SIG-M5 (cell line): ENCODE data around the gene PDPR.
A peak's percentile ranks its signal among the peaks of the same experiment; 100 is the strongest.
"Not testable (repeated sequence)": the region's sequence is repeated elsewhere in the genome, so short reads cannot be mapped to it uniquely, and the experiment has no call there.

Experiments
- DNase-seq: peaks from one replicate; lab custom pipeline; 2025; lab: John Stamatoyannopoulos, UW

PDPR gene

DNA sequence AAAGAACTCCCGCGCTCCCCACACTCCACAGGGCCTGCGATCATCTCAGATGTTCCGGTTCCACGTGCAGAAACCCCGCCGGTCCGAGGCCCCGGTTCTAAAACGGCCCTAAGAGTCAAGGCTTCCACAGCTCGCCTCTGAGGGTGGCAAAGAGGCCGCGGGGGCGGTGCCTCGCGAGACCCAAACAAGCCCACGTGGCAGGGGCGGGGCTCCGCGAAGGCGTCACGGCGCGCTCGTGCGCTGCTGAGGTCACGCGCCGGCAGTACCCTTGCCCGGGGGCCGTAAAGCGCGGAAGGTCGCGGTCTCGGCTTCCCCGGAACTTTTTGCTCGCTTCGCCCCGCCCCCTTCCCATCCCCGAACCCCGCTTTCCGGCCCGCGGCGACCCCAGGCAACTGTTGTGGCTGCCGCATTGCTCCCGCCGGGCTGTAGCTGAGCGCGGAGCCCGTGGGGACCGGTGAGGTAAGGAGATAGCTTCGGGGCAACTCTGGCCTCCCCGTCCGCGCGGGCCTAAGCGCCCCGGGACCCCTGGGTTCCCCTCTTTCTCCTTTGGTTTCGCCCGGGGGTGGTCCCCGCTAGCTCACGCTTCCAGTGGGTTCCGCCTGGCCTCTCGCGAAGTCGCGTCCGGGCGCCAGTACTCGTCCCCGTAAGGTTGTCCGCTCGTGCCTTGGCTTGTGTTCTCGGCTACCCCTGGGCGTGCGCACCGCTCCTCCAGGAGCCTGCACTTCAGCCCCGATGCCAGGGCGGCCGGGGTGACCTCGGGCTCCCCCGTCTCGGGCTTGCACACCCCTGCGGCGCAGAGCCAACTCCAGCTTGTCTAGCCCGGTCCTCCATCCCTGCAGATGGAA is at the start of gene PDPR:
TSS of gene PDPR (plus strand) at position 351 of the 845 bp plus-strand sequence. CDS start 6,161 bp downstream, outside the sequence.
- peak; percentile 44 for DNase-seq

DNA sequence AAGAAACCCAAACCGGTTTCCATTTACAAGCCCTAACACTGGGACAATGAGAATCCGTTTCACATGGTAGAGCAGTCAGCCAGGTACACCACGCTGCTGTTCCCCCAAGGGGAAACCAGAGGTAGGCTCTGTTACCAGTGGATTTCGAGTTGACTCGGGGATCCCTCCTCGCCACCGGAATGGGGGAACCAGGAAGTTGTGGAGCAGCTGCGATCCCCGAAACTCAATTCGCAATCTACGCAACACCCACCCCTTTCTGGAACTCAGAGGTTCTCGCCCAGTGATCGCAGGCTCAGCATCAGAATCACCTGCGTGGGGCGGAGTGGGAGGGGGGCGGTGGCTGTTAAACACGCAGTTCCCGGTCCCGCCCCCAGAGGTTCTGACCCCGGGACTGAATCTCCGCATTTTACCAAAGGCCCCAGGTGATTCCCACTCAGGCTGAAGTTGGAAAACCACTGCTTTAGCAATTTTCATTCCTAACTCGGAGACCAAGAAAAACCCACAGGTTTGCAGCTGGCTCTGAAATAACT is 49.2 kb upstream of the PDPR start:
- not testable (repeated sequence) for DNase-seq

DNA sequence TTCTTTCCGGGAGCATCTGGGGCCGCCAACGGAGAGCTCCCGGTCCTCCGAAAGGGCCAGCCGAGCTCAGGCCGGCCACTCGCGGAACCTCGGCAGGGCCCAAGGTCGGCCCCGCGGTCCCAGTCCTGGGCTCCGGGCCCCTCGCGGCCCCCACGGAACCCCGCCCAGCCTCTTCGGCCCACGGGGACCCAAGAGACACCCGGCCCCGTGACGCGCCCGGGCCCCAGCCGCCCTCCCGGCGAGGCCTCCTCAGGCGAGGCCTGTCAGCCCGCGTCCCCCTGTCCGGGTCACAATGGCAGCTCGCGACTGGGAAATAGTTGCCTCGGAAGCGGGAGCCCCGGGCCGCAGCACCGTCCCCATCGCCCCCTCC is 48.8 kb upstream of the PDPR start:
- DNase-seq = not testable (repeated sequence)

DNA sequence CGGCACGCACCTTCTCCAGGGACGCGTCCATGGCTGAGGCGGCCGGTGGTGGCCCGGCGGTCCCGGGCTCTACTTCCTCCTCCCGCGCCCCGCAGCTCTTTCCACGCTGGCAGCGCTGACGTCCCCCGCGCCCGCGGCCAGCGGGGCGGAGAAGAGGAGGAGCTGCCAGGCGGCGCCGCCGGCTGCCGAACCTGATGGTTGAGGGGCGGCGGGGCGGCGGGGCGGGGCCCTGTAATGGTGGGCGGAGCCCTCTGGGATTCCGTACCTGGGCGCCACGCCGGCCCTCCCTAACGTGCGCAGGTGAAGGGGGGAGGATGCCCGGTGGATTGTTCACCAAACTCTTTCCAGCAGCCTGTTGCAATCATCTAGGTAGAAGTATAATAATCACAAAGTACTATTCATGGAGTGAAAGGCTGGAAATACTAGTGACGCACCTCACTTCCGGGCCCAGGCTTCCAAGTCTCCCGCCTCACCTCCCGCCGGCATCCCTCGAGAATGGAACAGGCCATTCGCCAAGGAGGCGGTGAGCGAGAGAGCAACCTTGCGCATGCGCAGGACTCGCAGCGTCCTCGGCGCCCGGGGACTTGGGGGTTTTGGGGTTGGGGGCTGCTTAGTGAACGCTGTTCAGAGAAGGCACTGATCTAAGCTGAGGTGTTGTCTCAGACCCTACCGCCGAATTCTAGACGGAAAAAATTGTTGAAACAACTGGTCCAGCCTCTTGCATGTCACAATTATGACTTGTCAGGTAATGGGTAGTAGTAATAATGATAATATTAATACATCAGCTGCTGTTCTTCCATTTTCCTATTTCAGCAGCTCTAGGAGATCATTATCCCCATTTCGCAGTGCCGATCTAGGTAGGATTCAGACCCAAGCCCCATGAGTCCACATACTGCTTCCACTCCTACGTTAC is 48.1 kb upstream of the PDPR start:
- peak; percentile 17 for DNase-seq

DNA sequence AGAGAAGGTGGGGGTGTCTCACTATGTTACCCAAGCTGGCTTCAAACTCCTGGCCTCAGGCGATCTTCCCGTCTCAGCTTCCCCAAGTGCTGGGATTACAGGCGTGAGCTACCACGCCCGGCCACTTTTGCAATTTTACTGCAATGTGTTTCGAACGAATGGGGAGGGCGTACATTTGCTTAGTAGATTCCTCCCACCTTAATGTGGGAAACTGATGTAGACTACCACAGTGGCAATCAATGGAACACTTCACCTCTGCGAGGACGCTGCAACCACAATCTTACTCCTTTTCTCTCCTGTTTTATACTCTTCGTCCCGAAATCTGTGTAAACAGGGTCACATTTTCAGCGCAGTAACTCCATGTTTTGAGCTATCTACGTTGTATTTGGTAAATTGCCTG is 47.4 kb upstream of the PDPR start:
- not testable (repeated sequence) for DNase-seq

DNA sequence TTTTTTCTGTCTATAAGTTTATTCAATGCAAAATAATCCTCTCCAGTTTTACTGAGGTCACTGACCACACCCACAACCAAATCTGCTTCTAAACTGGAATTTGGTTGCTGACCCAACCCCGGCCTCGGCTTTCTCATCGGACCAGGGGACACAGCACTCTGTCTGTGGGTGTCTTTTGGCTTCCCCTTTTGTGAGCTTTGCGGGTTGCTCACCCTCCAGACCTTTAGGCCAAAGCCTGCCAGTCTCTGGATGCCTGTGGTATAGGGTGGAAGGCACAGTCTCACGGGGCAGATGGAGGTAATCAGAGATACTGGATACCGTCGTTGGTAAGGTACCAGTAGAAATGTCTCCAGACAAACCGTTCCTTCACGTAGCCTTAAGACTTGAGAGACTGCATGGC is 35.1 kb upstream of the PDPR start:
- not testable (repeated sequence) for DNase-seq

DNA sequence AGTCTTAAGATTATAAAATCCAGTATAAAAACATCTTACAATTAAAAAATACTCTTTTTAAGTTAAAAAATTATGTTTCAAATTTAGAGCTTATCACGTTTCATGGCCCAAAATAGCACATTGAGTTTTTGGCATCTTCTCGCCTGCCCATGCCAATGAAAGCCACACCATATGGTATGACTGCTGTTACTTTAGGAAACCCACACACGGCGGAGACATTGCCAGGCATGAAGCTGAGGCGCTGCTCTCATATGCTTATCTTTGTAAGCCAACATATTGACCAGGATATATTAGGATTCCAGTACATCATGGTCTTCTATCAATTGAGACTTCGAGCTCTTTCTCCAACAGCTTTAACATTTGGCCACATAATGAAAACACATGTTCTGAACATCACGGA is 32.9 kb upstream of the PDPR start:
- not testable (repeated sequence) for DNase-seq

DNA sequence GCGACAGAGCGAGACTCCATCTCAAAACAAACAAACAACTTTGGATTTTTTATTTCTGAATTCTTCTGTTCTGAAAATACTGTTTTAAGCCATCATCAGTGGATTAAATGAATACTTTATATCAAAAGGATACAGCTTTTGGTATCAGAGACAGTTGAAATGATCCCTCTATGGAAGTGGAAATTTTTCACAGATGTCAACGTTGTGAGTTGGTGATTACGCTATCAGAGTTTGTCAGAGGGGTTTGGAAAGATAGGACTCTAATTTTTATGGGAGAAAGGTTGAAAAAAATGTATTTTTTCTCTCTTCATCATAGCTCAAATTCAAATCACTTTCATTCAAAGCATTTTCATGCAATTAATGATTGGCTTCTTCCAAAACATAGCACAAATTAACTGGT is 30.2 kb upstream of the PDPR start:
- DNase-seq = not testable (repeated sequence)

DNA sequence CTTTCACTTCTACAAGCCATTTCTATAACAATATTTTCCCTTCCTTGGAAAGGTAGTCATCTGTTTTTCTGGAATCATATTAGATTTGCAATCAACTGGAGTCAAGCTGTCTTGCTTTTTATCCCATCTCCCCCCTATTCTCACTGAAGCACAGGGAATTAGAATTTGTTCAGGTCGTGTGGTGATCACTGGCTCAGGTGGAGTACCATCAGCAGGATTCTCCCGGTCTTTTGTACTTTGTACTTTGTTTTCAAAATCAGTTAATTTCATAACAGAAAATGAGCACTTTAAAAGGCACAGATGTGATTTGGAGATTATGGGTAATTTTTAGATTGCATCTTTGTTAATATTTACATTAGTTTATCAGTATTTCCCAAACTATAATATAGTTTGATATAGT is 26.0 kb upstream of the PDPR start:
- DNase-seq = not testable (repeated sequence)

DNA sequence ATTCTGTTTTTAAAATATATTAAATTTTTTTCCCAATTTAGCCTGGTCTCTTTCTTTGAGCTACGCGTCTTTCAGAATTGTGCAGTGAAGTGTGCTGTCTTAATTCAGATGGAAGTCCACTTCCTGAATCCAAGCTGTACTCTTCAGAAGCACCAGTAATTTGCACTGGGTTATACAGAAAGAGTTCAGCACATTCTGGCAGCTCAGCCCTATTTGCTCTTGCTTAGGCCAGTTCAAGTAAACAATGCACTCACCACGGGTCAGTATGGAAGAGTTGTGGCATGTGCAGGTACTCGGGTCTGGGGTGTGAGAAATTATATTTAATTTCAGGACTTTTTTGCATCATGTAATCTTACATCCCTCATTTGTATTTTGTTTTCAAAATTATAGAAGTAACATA is 25.3 kb upstream of the PDPR start:
- not testable (repeated sequence) for DNase-seq

DNA sequence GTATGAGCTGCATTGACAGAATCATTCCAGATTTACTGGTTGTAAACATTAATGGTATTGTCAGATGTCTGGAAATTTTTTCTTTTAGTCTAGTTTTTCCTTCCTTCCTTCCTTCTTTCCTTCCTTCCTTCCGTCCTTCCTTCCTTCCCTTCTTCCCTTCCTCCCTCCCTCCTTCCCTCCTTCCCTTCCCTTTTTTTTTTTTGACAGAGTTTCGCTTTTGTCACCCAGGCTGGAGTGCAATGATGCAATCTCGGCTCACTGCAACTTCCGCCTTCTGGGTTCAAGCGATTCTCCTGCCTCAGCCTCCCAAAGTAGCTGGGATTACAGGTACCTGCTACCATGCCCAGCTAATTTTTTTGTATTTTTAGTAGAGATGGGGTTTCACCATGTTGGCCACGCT is 24.8 kb upstream of the PDPR start:
- not testable (repeated sequence) for DNase-seq

DNA sequence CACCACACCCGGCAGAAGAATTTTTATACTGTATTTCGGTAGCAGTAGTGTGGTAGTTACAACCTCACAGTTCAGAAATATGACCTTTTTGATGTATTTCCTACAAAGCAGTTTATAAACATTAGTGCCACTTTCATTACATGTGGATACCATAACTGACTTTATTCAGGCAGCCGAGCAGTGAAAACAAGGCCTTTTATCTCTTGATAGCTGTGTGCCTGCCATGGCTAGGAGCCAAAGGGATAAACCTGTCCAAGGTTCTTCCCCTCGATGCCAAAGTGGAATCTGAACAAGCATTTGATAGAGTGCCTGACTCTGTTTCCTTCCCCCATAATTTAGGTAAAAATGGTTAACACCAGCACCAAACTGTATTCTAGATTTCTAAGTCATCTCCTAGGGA is 23.0 kb upstream of the PDPR start:
- DNase-seq = not testable (repeated sequence)

DNA sequence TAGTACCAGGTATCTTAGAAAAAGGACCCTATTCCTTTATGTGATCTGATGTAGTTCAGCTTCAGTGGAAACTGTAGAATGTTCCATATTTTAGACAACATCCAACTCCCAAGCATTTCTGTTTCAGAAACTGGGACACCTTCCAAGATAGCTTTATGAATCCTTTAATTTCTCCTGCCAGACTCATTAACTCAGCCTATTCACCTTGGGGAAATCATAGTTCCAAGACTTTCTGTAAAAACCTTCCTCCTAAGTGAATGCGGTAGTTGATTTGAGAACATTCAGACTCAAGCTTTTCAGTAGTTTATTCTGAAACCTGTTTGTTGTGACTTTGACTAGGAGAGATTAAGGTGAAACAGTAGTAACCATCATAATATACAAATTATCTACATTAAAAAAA is 20.0 kb upstream of the PDPR start:
- not testable (repeated sequence) for DNase-seq

DNA sequence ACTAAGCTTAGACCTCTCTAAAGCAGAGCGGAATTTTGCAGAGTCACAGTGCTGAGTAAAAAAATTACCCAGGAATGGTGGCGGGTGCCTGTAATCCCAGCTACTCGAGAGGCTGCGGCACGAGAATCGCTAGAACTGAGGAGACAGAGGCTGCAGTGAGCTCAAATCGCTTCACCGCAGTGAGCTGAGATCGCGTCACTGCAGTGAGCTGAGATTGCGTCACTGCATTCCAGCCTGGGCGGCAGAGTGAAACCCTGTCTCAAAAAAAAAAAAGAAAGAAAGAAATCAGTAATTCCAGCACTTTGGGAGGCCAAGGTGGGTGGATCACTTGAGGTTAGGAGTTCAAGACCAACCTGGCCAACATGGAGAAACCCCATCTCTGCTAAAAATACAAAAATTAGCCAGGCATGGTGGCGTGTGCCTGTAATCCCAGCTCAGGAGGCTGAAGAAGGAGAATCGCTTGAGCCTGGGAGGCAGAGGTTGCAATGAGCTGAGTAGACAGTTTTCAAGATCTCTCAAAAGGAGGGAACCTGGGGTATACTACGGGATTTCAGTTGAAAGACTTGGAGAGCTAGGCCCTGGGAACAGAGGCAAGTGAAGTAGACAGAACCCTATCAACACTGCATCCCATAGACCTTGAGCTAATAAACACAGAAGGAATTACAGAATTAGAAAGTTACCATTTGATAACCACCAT is 4.4 kb upstream of the PDPR start:
- not testable (repeated sequence) for DNase-seq

DNA sequence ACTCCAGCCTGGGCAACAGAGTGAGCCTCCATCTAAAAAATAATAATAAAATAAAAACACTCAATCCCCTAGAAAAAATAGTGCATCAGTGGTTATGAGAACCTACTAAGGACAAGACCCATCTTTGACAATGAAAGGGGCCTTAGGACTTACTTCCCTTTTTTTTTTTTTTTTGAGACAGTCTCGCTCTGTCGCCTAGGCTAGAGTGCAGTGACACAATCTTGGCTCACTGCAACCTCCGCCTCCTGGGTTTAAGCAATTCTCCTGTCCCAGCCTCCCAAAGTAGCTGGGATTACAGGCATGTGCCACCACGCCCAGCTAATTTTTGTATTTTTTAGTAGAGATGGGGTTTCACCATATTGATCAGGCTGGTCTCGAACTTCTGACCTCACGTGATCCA is 2.0 kb upstream of the PDPR start:
- not testable (repeated sequence) for DNase-seq

DNA sequence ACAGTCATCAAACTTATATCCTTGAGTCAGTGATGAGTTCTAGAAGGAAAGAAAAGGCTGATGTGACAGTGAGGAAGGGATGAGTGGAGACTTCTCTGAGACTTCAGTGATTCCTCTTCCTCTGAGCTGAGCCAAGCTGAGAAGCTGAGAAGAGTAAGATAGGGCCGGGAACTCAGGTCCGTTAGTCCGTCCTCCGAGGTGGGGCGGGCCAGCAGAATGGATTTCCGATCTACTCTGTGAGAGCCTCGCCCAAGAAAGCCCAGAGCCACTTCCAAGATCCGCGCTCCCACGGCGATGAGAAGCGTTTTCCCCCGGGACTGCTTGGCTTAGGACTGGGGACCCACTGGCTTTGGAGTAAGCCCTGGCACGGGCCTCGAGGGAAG is 542 bp upstream of the PDPR start:
- not testable (repeated sequence) for DNase-seq

DNA sequence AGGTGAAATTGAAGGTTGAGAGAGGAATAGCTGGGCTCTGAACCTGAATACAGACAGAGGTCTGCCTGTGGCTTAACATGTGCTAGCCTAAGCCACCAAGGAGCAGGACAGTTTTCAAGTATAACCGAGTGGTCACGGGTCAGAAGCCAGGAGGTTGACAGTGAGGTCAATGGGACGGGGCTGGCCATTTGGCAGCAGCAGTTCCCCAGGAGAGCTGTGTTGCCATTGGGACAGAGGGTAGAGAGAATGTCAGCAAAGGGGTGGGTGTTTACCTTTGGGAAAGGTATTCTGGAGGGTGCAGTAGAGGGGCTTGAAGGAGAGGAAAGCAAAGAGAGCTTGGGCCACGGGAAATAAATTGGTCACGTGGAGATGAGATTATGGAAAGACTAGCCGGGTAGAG is 4.2 kb downstream of the PDPR start:
- DNase-seq = not testable (repeated sequence)

DNA sequence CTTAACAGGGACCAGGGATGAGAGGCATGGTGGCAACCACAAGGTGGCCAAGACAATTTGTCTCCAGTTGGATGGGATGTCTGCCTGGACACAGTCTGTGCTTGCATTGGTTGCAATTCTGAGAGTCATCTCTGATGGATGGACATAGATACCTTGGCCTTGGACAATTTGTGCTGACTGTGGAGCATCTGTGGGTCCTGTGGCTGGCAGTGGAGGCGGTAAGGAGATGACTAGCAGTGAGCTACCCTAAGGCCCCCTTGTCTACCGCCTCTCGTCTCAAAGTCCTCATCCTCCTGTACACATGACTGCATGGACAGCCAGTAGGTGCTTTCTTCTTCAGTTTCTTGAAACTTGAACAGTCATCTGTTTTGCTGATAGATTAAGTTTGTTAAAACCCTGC is 4.6 kb downstream of the PDPR start:
- DNase-seq = not testable (repeated sequence)

DNA sequence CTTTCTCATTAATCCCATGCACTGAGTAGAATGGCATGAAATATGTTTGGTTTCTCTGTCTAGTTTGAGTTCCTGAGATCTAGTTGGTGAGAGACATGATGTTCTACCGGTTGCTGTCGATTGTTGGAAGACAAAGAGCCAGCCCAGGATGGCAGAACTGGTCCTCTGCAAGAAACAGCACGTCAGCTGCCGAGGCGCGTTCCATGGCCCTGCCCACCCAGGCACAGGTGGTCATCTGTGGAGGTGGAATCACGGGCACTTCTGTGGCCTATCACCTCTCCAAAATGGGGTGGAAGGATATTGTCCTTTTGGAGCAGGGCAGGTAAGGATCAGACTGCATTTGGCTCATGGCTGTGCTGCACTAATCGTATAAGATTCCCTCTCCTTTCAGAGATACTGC is 6.3 kb downstream of the PDPR start:
- DNase-seq = not testable (repeated sequence)

DNA sequence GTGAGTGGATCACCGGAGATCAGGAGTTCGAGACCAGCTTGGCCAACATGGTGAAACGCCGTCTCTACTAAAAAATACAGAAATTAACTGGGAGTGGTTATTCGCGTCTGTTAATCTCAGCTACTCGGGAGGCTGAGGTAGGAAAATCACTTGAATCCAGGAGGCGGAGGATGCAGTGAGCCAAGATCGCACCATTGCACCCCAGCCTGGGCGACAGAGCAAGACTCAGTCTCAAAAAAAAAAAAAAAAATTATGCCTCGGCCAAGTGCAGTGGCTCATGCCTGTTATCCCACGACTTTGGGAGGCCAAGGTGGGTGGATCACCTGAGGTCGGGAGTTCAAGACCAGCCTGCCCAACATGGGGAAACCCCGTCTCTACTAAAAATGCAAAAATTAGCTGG is 9.7 kb downstream of the PDPR start:
- DNase-seq = not testable (repeated sequence)

DNA sequence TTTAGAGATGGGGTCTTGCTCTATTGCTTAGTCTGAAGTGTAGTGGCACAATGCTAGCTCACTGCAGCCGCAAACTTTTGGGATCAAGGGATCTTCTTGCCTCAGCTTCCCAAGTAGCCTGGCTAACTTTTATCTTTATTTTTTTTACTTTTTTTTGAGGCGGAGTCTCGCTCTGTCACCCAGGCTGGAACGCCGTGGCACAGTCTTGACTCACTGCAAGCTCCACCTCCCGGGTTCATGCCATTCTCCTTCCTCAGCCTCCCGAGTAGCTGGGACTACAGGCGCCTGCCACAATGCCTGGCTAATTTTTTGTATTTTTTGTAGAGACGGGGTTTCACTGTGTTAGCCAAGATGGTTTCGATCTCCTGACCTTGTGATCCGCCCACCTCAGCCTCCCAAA is 12.1 kb downstream of the PDPR start:
- DNase-seq = not testable (repeated sequence)

DNA sequence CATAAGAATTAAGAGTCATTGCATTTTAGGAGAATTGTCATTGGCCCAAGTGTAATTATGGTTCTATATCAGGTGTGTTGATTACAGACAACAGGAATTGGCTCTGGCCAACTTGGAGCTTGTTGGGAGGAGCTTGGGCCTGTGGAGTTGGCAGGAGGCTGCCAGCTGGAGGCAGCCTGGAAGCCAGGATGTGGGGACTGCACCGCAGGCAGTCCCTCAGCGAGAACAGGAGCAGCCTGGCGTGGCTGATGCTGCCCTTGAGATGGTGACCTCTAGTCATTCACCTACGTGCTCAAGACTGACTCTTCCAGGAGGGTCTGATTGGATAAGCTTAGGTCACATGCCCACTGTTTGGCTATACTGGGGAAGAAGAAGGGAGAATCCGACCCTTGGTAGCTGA is 13.6 kb downstream of the PDPR start:
- not testable (repeated sequence) for DNase-seq
